ENCODE data around the gene SPATA7.

DNA sequence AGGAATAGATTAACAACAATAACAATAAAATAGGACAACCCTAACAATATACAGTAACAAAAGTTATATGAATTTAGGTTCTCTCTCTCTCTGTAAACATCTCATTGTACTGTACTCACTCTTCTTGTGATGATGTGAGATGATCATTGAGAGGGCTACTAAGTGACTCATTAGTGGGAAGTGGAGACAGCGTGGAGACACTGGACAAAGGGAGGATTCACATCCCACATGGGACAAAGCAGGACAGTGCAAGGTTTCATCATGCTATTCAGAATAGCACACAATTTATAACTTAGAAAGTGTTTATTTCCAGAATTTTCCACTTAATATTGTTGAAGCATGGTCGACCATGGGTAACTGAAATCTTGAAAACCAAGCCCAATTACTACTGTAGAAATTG lies 26.0 kb upstream of the SPATA7 start:
- TF ChIP-seq, protein P1, sequence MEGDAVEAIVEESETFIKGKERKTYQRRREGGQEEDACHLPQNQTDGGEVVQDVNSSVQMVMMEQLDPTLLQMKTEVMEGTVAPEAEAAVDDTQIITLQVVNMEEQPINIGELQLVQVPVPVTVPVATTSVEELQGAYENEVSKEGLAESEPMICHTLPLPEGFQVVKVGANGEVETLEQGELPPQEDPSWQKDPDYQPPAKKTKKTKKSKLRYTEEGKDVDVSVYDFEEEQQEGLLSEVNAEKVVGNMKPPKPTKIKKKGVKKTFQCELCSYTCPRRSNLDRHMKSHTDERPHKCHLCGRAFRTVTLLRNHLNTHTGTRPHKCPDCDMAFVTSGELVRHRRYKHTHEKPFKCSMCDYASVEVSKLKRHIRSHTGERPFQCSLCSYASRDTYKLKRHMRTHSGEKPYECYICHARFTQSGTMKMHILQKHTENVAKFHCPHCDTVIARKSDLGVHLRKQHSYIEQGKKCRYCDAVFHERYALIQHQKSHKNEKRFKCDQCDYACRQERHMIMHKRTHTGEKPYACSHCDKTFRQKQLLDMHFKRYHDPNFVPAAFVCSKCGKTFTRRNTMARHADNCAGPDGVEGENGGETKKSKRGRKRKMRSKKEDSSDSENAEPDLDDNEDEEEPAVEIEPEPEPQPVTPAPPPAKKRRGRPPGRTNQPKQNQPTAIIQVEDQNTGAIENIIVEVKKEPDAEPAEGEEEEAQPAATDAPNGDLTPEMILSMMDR (conservative IDR thresholded peaks at IDR 0.05; ENCODE audit: low read depth in 2 of 2) = no peak
- TF ChIP-seq REST (IDR thresholded peaks at IDR 0.05; ENCODE audit: unreplicated experiment) = no peak
- TF ChIP-seq EZH2 (IDR thresholded peaks at IDR 0.05; ENCODE audit: low read depth, unreplicated experiment) = no peak
- TF ChIP-seq POLR2AphosphoS5 (IDR thresholded peaks at IDR 0.05; ENCODE audit: low read depth) = no peak
- no peak for TF ChIP-seq EZH2phosphoT487 (IDR thresholded peaks at IDR 0.05; ENCODE audit: unreplicated experiment)

All from GM23338 (cell line).